Mesenchymal stem cell (in vitro differentiated cells and primary cell): ENCODE results near the gene CELA2B. TPM values are rescaled to one million over a fixed set of nuclear protein-coding genes. Genes with fewer than 3 reads are reported as not detected.
"Not testable (repeated sequence)": the region's sequence is repeated elsewhere in the genome, so short reads cannot be mapped to it uniquely, and the experiment has no call there.

Source experiments
- DNase-seq: peaks from one replicate; pipeline ENCODE4 v3.0.0-alpha.2; 2013
- H2AFZ ChIP-seq: one replicate; pipeline ENCODE4 v1.6.1; 2013; ENCODE audit warnings: low read depth, mild to moderate bottlenecking, control low read depth, inconsistent platforms, low read length, moderate library complexity
- H2AK5ac ChIP-seq: 2 replicates; pipeline ENCODE4 v1.6.1; 2013; ENCODE audit warnings: low read length, moderate library complexity, mild to moderate bottlenecking, inconsistent platforms; ENCODE audit not compliant: severe bottlenecking
- H2BK120ac ChIP-seq: one replicate; pipeline ENCODE4 v1.6.1; 2013; ENCODE audit warnings: low read depth, mild to moderate bottlenecking, inconsistent platforms, low read length, moderate library complexity
- H2BK12ac ChIP-seq, 2 experiments: one replicate each; pipeline ENCODE4 v1.6.1; 2013; ENCODE audit warnings: inconsistent platforms in 2 of 2, low read length in 2 of 2, mild to moderate bottlenecking in 2 of 2, moderate library complexity in 2 of 2, control low read depth in 1 of 2
- H2BK15ac ChIP-seq: one replicate; pipeline ENCODE4 v1.6.1; 2013; ENCODE audit warnings: mild to moderate bottlenecking, low read depth, inconsistent platforms; ENCODE audit not compliant: poor library complexity, severe bottlenecking
- H2BK5ac ChIP-seq: 2 replicates; pipeline ENCODE4 v1.6.1; 2013; ENCODE audit warnings: low read depth, mild to moderate bottlenecking, low read length, control low read depth, inconsistent platforms; ENCODE audit not compliant: poor library complexity, severe bottlenecking
- H3K14ac ChIP-seq, 2 experiments: one replicate each; pipeline ENCODE4 v1.6.1; 2013; ENCODE audit warnings: inconsistent platforms in 2 of 2, low read length in 2 of 2, control low read depth in 1 of 2, mild to moderate bottlenecking in 1 of 2, moderate library complexity in 1 of 2
- H3K18ac ChIP-seq, 2 experiments: one replicate each; pipeline ENCODE4 v1.6.1; 2013; ENCODE audit warnings: inconsistent platforms in 2 of 2, low read length in 2 of 2, control low read depth in 1 of 2, low read depth in 1 of 2, mild to moderate bottlenecking in 1 of 2
- H3K23ac ChIP-seq, 2 experiments: one replicate each; pipeline ENCODE4 v1.6.1; 2013; ENCODE audit warnings: inconsistent platforms in 2 of 2, low read length in 2 of 2, mild to moderate bottlenecking in 2 of 2, moderate library complexity in 2 of 2, control low read depth in 1 of 2
- H3K27ac ChIP-seq: 2 replicates; pipeline ENCODE4 v1.5.1; 2013; ENCODE audit warnings: mild to moderate bottlenecking, moderate library complexity, low read length, control low read depth, inconsistent platforms; ENCODE audit not compliant: poor library complexity, severe bottlenecking
- H3K27me3 ChIP-seq, 2 experiments: 2 replicates each; pipeline versions ENCODE4 v1.6.1 to v1.7.0; 2013; ENCODE audit warnings: low read length in 2 of 2, mild to moderate bottlenecking in 2 of 2, moderate library complexity in 2 of 2, control low read depth in 1 of 2, inconsistent platforms in 1 of 2; ENCODE audit not compliant: control insufficient read depth in 1 of 2, insufficient read depth in 1 of 2
- H3K36me3 ChIP-seq, 2 experiments: 2 replicates each; pipeline versions ENCODE4 v1.6.1 to v1.7.0; 2013; ENCODE audit warnings: low read length in 2 of 2, control low read depth in 1 of 2, inconsistent platforms in 1 of 2, low read depth in 1 of 2, mild to moderate bottlenecking in 1 of 2; ENCODE audit not compliant: insufficient read depth in 2 of 2, control insufficient read depth in 1 of 2
- H3K4ac ChIP-seq, 2 experiments: one replicate each; pipeline ENCODE4 v1.6.1; 2013; ENCODE audit warnings: inconsistent platforms in 2 of 2, low read length in 2 of 2, mild to moderate bottlenecking in 2 of 2, moderate library complexity in 2 of 2, control low read depth in 1 of 2, low read depth in 1 of 2
- H3K4me1 ChIP-seq: 2 replicates; pipeline ENCODE4 v1.6.1; 2013; ENCODE audit warnings: low read depth, low read length, control low read depth; ENCODE audit not compliant: control insufficient read depth, insufficient read depth
- H3K4me2 ChIP-seq: 2 replicates; pipeline ENCODE4 v1.6.1; 2013; ENCODE audit warnings: low read length, mild to moderate bottlenecking, inconsistent platforms; ENCODE audit not compliant: poor library complexity, severe bottlenecking
- H3K4me3 ChIP-seq, 2 experiments: 2 replicates each; pipeline versions ENCODE4 v1.5.1 to v1.7.0; 2013; ENCODE audit warnings: low read length in 2 of 2, mild to moderate bottlenecking in 2 of 2, control low read depth in 1 of 2, low read depth in 1 of 2; ENCODE audit not compliant: insufficient read depth in 1 of 2
- H3K79me1 ChIP-seq: replicated peaks from 2 replicates; pipeline ENCODE4 v1.6.1; 2013; ENCODE audit warnings: mild to moderate bottlenecking, control low read depth, low read length, inconsistent platforms; ENCODE audit not compliant: poor library complexity, severe bottlenecking
- H3K9ac ChIP-seq: 2 replicates; pipeline ENCODE4 v1.7.0; 2013; ENCODE audit warnings: mild to moderate bottlenecking, low read length, moderate library complexity
- H3K9me3 ChIP-seq: 2 replicates; pipeline ENCODE4 v1.7.0; 2013; ENCODE audit warnings: mild to moderate bottlenecking, low read length; ENCODE audit not compliant: control insufficient read depth
- H4K8ac ChIP-seq: one replicate; pipeline ENCODE4 v1.6.1; 2013; ENCODE audit warnings: inconsistent platforms, mild to moderate bottlenecking, low read length, moderate library complexity
- H4K91ac ChIP-seq: one replicate; pipeline ENCODE4 v1.6.1; 2013; ENCODE audit warnings: mild to moderate bottlenecking, low read length, inconsistent platforms
- WGBS: methylation state at CpG from one replicate; pipeline ENCODE4 v1.1.7; 2013; ENCODE audit warnings: mixed read lengths; 5-methylcytosine and 5-hydroxymethylcytosine counted together
- polyA plus RNA-seq, 2 experiments: library from polyadenylated mRNA; stranded (reverse); fragments of 200-250 nt; gene quantifications; one replicate each; pipeline ENCODE4 v1.2.3, GENCODE V29; 2013

The CELA2B gene
- not detected for polyA plus RNA-seq (2013, experiment 1 of 2)
- polyA plus RNA-seq (2013, experiment 2 of 2), result not detected

GRCh38 chr1:15475752-15476314, at the start of gene CELA2B:
Gene CELA2B, plus strand, starts transcription at chr1:15476104. Its CDS starts 22 bp downstream, at chr1:15476126.
- no peak within 1 kb of the TSS for H2BK15ac ChIP-seq
- H3K27me3 ChIP-seq, result no peaks in the 10 kb centered on the region
- H3K23ac ChIP-seq, result no peak within 1 kb of the TSS
- no peak within 1 kb of the TSS for H3K4ac ChIP-seq
- no peak for DNase-seq
- H2AK5ac ChIP-seq, result no peak within 1 kb of the TSS
- no peak within 1 kb of the TSS for H2AFZ ChIP-seq
- WGBS, result 85% methylated on average over 4 of the region's 5 CpGs
- no peak within 1 kb of the TSS for H4K8ac ChIP-seq
- no peak within 1 kb of the TSS for H3K18ac ChIP-seq
- H3K27ac ChIP-seq, result no peak within 1 kb of the TSS
- H2BK5ac ChIP-seq, result no peak within 1 kb of the TSS
- no peak within 1 kb of the TSS for H2BK120ac ChIP-seq
- no peaks in the 10 kb centered on the region for H3K9me3 ChIP-seq
- H3K4me1 ChIP-seq, result no peaks in the 10 kb centered on the region
- no peak within 1 kb of the TSS for H4K91ac ChIP-seq
- peak within 1 kb of the TSS in 1 of 2 experiments; percentile 30 for H3K14ac ChIP-seq
- no peak within 1 kb of the TSS for H3K4me2 ChIP-seq
- H2BK12ac ChIP-seq, result no peak within 1 kb of the TSS
- no peak within 1 kb of the TSS for H3K4me3 ChIP-seq
- no peaks in the 10 kb centered on the region for H3K79me1 ChIP-seq
- H3K36me3 ChIP-seq, result no peaks in the 10 kb centered on the region
- no peak within 1 kb of the TSS for H3K9ac ChIP-seq

DNA sequence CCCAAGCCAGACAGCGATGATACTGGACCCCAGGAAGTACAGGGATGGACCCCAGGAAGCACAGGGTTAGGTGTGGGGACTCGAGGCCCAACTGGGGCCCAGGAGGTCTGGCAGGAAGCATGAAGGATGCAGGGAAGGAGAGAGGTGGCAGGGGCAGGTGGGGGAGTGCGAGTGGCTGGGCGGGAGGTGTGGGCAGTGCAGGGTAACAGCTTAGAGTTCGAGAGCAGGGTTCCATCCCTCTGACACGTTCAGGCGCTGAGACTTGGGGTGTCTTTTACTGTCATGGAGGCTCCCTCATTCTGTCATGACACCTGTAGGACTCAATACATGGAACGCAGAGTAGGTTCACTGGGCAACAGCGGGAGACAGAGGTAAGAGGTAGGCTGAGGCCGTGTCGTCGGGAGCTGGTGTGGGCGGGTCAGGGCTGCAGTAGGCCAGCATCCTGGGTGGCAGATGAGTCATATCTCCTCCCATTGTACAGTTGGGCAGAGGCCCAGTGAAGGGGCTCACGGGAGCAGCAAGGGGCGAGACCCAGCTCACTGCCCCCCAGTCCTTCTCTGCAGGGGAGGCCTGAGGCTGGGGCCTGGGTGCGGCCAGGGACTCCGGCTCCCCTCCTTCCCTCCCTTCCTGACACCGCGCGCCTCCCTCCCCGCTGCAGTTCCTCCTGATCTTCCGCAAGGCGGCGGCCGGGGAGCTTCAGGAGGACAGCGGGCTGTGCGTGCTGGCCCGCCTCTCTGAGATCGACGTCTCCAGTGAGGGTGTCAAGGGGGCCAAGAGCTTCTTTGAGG, 49.2 kb upstream of the CELA2B start:
- Histone ChIP-seq H3K4me1 (peaks cover 36% of the 10 kb centered on the region), H3K27ac (no peak overlapping the region), H2AFZ (no peak overlapping the region), H4K91ac (peak overlapping the region; percentile 81), H2BK120ac (no peak overlapping the region), H3K27me3 (no peaks in the 10 kb centered on the region), H2AK5ac (no peak overlapping the region), H2BK15ac (peak overlapping the region; percentile 2), H4K8ac (peak overlapping the region; percentile 88), H3K9ac (no peak overlapping the region), H3K23ac (no peak overlapping the region), H3K79me1 (peaks cover 19% of the 10 kb centered on the region), H3K4me2 (no peak overlapping the region), H2BK5ac (no peak overlapping the region), H3K14ac (peak overlapping the region in 1 of 2 experiments; percentile 8), H3K36me3 (peaks cover 15 to 41% of the 10 kb centered on the region in 2 experiments), H3K18ac (peak overlapping the region; percentile 38 to 41), H3K9me3 (no peaks in the 10 kb centered on the region), H3K4ac (no peak overlapping the region), H2BK12ac (peak overlapping the region in 1 of 2 experiments; percentile 87), H3K4me3 (no peak overlapping the region)
- peak; percentile 73 for DNase-seq
- WGBS, result 43% methylated on average over 30 of the region's 30 CpGs

- Histone ChIP-seq H4K8ac (peak overlapping the region; percentile 88), H3K9ac (no peak overlapping the region), H3K27me3 (no peaks in the 10 kb centered on the region), H3K23ac (peak overlapping the region in 1 of 2 experiments; percentile 10), H3K18ac (peak overlapping the region in 1 of 2 experiments; percentile 41), H3K4me3 (no peak overlapping the region), H2BK120ac (no peak overlapping the region), H2BK12ac (peak overlapping the region in 1 of 2 experiments; percentile 87), H2BK5ac (no peak overlapping the region), H3K4me1 (peaks cover 36% of the 10 kb centered on the region), H4K91ac (peak overlapping the region; percentile 52), H3K9me3 (no peaks in the 10 kb centered on the region), H3K27ac (no peak overlapping the region), H3K36me3 (peaks cover 15 to 42% of the 10 kb centered on the region in 2 experiments), H2BK15ac (no peak overlapping the region), H3K4ac (peak overlapping the region in 1 of 2 experiments; percentile 66), H2AK5ac (peak overlapping the region; percentile 14), H3K14ac (peak overlapping the region in 1 of 2 experiments; percentile 8), H3K4me2 (no peak overlapping the region), H2AFZ (no peak overlapping the region), H3K79me1 (peaks cover 17% of the 10 kb centered on the region)
- 86% methylated on average over 6 of the region's 6 CpGs for WGBS
- no peak for DNase-seq
Observed at GRCh38 chr1:15427280-15427666, 48.6 kb upstream of the CELA2B start.

DNA sequence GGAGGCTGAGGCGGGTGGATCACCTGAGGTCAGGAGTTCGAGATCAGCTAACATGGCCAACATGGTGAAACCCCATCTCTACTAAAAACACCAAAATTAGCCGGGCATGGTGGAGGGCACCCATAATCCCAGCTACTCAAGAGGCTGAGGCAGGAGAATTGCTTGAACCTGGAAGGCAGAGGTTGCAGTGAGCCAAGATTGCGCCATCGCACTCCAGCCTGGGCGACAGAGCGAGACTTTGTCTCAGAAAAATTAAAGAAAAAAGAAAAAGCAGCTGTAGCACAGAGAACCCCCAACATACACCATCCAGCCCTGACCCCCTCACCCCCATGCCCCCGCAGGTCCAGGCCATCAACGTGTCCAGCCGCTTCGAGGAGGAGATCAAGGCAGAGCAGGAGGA, 47.7 kb upstream of the CELA2B start:
- not testable (repeated sequence) for H3K23ac ChIP-seq, H3K4ac ChIP-seq, H4K91ac ChIP-seq, H2BK12ac ChIP-seq, H3K4me2 ChIP-seq, H2AK5ac ChIP-seq, H3K4me3 ChIP-seq, H3K27ac ChIP-seq, H3K18ac ChIP-seq, H3K27me3 ChIP-seq, H2BK15ac ChIP-seq, DNase-seq, H3K14ac ChIP-seq, H2AFZ ChIP-seq, H4K8ac ChIP-seq, H2BK120ac ChIP-seq, H3K9ac ChIP-seq, H2BK5ac ChIP-seq, H3K9me3 ChIP-seq
- H3K79me1 ChIP-seq, result peaks cover 11% of the 10 kb centered on the region
- peaks cover 35% of the 10 kb centered on the region for H3K4me1 ChIP-seq
- 84% methylated on average over 5 of the region's 11 CpGs for WGBS
- peaks cover 15 to 44% of the 10 kb centered on the region in 2 experiments for H3K36me3 ChIP-seq
